Measurements from ENCODE around the gene ESM1.

The ESM1 gene

DNA sequence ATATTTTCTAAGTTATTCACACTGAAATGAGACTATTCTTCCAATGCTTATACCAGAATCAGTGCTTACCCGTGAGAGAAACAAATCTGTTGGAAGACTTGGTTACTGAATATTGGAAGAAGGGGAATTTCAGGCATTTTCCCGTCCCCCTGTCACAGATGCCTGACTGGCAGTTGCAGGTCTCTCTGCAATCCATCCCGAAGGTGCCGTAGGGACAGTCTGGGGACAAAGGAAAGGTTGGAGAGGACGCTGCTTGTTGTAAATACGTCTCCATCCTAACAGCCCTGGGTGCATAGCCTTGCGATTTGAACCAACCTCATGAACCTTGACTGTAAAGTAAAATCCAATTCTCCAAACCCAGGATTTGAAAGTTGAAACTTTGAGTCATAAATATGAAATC is 3.5 kb downstream of the ESM1 start:
- no peak for DNase-seq (ENCODE audit: low read depth)

DNA sequence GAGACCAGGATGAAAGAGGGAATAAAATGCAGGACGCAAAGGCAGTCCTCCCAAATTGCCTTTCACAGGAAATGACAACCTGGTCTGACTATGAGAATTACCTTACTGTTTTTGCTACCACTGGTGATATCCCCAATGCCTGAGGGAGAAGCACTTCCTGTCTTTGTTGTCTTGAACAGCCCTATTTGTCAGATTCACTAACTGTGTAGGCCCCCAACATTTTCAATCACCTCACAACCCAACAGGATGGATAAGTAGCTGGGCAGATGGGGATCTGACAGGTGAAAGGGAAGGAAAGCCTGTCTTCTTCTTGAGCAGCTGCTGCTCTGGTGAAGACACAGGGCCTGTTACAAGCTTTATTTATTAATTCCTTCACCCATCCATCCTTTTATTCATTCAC is 9.7 kb downstream of the ESM1 start:
- DNase-seq (ENCODE audit: low read depth): no peak

DNA sequence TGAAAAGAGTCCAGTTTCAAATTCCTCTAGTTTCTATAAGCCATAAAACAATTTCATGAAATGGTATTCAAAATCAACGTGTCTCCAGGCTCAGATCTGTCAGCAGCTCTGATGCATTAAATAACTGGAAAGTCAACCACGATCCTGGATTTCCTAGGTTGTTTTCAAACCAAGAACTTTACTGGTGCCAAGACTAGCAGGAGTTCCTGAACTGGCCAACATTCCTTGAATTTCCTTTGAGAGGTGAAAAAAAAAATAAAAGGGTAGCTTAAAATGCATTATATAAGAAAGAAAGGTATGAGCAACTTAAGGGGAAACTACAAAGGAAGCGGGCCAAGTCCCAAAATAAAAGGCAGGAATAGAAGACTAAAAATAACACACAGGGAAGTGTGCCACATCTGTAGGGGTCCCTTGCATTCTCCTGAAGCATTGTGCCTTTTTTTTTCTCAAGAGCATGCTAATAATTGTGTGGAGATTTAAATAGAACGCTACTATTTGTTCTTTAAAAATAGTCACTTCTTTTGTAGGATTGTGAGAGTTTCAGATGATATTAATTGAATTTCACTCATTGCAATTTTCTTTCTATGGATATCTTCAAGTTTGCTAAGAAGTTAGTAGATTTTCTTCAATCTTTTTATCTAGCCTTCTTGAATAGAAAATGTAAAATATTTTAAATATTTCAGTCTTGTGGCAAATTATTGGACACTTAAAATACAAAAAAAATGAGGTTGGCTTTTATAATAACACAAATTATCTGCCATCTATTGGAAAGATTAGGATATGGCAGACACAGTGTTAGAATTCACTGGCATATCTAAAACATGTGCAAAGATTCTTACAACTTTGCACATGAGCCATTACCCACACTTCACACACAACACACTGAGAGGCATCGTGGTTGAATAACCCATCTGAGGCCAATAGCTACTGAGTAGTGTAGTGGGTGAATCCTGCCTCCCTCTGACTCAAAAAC is 15.3 kb downstream of the ESM1 start:
- DNase-seq (ENCODE audit: low read depth): no peak

DNA sequence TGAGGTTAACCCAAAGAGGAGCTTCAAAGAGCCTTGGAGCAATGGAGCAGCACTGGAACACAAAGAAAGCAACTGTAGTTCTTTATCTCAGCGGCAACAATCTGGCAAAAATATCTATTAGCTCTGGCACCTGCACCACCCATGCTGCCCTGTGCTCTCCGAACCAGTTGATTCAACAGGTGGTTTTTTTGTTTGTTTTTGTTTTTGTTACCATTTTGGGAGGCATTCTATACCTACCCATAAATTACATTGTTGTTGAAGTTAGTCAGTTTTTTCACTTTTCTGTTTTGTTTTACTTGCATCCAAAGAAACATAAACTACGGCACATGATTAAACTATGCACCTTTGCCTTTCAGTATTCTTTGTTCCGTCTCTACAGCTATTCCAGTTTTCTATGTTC is 16.2 kb downstream of the ESM1 start:
- DNase-seq (ENCODE audit: low read depth): no peak

DNA sequence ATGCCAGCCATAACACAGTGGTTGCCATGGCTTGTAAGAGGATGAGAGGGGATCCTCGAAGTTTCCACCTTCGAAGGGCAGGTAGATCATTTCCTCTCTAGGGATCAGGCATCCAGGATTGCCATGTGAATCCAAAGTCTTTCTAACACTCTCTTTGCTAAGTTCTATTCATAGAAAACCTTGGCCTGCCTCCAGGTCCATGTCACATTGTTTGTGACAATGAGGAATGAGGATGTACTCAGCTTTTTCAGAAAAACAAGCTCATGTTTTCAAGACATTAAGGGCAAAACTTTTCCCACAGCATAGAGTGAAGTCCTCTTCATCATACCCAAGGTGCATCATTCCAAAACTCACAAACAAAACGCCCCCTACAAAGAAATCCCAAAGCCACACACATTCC is 19.6 kb downstream of the ESM1 start:
- DNase-seq (ENCODE audit: low read depth): no peak

DNA sequence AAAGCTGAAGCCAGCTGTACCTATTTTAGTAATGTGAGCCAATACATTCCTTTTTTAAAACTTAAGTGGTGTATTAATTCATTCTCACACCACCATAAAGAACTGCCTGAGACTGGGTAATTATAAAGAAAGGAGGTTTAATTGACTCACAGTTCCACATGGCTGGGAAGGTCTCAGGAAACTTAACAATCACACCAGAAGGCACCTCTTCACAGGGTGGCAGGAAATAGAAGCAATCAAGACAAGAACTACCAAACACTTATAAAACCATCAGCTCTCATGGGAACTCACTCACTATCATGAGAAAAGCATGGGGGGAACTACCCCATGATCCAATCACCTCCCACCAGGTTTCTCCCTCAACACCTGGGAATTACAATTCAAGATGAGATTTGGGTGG is 21.0 kb downstream of the ESM1 start:
- DNase-seq (ENCODE audit: low read depth): no peak

DNA sequence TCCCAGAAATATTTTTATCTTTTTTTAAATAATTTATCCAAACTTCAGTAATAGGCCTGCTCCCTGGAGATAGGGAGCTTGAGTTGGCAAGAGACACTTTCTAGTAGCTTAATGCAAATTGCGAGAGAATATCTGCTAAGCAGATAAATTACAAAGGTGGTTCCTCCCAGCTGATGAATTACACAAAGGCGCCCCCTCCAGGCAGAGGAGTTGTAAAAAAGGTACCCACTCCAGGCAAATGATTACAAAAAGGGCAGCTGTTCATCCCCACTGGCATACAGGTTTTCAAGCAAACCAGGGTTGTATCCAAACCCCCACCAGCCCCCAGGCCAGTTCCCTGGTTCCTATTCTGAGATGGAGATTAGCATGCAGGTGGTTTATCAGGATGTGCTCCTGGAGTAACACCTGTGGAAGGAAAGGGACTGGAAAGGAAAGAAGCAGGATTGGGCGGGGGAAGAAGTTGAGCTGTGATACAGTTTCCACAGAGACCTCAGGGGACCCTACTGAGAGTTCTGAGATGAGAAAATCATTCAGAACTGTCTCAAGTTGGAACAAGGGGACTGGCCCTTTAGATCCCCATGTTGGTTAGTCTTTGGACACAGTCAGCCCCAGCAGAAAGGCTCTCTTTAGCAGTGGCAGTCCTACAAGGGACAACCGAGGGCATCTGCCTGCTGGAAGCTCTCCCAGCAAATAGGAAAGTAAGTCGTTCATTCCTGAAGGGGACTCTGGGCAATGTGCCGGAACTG is 25.5 kb downstream of the ESM1 start:
- DNase-seq (ENCODE audit: low read depth): no peak

DNA sequence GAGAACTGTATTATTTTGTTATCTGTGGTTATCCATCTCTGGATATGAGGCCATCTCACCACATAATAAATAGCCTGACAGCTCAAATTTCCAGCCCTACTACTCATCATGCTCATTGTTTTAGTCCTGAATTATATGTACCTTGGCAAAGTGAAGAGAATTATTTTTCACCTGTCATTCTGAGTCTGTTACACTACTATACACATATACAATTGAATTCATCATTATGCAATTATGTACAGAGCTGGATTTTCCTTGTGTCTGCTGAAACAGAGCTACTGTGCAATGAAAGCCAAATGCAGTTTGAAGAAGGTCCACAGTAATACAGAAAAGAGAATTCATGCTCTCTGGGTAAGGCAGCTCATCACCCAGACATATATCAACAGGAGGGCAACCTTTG is 28.5 kb downstream of the ESM1 start:
- DNase-seq (ENCODE audit: low read depth): no peak

DNA sequence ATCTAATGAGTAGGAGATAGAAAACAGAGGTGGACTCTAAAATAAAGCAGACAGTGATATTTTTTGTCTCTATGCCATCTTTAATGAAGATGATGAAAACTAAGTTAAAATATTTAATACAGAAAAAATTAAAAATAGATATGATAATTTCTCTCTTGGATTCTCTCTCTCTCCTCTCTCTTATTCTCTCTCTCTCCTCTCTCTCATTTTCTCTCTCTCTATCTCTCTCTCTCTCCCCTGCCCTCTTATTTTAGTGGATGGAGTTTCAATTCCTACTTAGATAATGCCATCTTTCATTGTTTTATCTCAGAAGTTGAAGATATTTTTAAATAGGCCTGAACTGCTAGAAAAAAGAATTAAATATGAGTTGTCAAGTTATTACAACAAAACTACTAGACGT is 38.2 kb downstream of the ESM1 start:
- no peak for DNase-seq (ENCODE audit: low read depth)

DNA sequence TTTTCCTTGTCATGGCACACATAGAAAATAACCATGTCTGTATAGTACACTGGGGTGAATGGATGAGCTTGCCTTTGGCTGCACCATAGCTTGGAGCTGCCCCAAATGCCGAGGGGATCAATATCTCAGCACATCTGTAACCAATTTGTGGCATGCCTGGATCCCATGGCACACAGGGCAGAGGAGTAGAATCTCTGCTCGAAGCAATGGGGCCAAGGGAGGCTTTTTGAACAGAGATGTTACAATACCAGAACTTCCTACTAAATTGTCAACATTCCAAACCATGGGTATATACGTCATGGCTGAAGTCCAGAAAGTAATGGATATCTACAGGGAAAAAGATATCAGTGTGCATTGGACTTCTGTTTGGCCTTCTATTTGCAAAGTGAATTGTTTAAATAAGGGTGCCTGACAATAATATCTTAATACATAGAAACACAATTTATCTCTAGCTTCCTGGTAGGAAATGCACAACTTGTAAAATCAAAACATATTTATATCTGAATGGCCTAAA is 39.0 kb downstream of the ESM1 start:
- no peak for DNase-seq (ENCODE audit: low read depth)

DNA sequence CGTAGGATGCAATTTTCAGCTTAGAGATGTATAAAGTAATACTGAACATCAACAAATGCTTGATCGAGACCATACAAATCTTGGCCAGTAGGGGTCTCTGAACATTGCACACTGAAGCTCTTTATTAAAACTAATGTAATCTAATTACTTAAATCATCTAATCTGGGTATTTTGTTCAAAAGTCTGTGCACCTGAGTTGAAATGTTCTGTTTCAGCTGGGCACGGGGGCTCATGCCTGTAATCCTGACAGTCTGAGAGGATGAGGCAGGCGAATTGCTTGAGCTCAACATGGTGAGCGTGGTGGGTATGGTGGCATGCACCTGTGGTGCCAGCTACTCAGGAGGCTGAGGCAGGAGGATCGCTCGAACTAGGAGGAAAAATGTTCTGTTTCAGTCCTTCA is 41.0 kb downstream of the ESM1 start:
- no peak for DNase-seq (ENCODE audit: low read depth)

DNA sequence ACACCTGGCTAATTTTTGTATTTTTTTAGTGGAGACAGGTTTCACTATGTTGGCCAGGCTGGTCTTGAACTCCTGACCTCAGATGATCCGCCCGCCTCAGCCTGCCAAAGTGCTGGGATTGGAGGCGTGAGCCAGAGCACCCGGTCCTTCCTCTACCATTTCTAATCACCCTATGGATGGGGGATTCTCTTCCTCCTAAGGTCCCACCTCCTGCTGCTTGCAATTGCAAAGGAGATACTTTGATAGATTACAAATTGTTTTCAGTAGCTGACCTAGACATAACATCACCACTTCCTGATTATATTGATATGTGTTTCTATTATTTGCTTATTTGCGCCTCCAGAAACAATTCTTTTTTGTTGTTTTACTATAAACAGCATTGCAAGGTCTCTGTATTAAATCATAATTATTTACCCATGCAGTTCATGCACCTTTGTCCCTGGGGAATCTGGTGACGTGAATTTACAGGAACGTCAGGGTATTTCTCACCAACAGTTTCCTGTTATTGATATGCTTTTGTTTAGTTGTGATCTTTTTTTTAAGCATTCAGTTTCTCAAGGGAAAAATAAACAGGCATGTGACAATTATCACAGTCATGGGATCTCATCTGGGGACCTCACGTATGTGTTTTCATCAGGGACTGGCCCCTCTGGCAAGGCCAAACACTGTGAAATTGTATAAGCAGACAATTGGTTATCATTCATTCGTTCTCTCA is 43.2 kb downstream of the ESM1 start:
- no peak for DNase-seq (ENCODE audit: low read depth)

DNA sequence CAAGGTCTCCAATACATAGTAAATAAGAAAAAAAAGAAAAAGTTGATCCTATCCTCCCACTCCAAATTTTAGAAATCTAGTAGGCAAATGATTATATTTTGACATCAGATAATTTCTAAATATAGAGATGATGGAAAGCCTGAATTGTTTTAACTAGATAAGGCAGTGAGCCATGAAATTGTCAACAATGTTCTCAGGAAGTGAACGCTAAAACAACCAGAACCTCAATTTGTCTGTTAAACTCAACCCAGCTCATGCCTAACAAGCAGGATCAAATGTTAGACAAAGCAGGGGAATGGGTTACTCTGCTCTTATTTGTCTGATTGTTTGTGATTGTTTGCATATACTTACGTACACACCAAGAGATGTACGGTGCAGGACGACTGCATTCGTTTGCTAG is 49.2 kb downstream of the ESM1 start:
- DNase-seq (ENCODE audit: low read depth): no peak

DNA sequence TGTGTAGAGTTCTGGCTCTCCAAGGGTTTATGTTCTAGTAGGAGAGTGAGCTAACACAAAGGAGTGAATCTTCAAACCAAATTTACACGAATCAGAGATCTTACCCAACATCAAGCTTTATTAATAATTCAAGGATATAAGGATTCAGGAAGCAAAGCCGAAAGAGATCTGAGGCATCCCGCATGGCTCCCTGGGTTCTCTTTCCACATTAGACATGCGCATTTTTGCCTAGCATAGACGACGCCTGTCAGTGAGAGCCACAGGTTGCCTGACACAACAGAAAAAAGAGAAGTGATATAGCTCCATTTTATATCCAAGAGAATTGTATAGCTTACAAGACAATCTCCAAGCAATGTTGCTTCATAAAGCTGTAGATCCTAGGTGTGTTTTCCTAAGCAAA is 52.6 kb downstream of the ESM1 start:
- no peak for DNase-seq (ENCODE audit: low read depth)

DNA sequence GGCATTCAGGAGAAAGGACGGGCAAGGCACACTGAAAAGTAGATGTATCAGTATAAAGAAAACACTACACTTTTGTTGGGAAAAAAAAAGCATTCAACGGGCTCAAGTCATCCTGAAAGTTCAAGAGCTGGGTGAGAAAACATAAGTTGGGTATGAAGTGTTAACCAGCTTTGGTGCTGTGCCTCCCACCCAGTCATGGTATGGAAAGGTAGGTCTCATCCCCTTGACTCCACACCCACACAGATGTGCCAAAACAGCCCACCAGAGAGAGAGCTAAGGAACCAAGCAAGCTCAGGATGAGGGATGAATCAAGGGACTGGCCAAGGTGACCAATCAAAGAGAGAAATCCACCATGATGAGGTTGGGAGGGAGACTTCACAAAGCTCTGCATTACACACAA is 54.7 kb downstream of the ESM1 start:
- no peak for DNase-seq (ENCODE audit: low read depth)

Data from stimulated activated CD8-positive, alpha-beta memory T cell treated with anti-CD3 and anti-CD28 coated beads, Interleukin-15, amount 100 ng/mL, for 24 hours (primary cell).